Heart left ventricle (tissue), 16 donors: ENCODE results near the gene SELP. TPM values are rescaled to one million over a fixed set of nuclear protein-coding genes. Genes with fewer than 3 reads are reported as not detected.
A peak's percentile ranks its signal among the peaks of the same experiment; 100 is the strongest.
"Not testable (repeated sequence)": the region's sequence is repeated elsewhere in the genome, so short reads cannot be mapped to it uniquely, and the experiment has no call there.

Source experiments
- ATAC-seq, 4 donors: fragments of 200-7000 bp; cut with Tn5 transposase; one replicate each; pipeline ENCODE4 v1.9.1; 2020 to 2022; ENCODE audit warnings: moderate library complexity in 4 of 4, mild to moderate bottlenecking in 3 of 4, moderate number of reproducible peaks in 1 of 4
- DNase-seq, 5 donors: peaks; one replicate each; pipeline ENCODE4 v3.0.0-alpha.2; 2020
- H3K27ac ChIP-seq, 12 donors: fragments of 200-600 bp; sonication (generic) in 4 of 12; one replicate each; pipeline versions ENCODE4 v1.5.0 to v1.8.0; 2016 to 2022; ENCODE audit warnings: mild to moderate bottlenecking in 2 of 12
- H3K27me3 ChIP-seq, 9 donors: fragments of 200-600 bp; sonication (generic) in 2 of 9; one replicate each; pipeline versions ENCODE4 v1.5.1 to v1.8.0; 2016 to 2022; ENCODE audit warnings: mild to moderate bottlenecking in 3 of 9
- H3K36me3 ChIP-seq, 9 donors: fragments of 200-600 bp; sonication (generic) in 2 of 9; one replicate each; pipeline versions ENCODE4 v1.5.0 to v1.8.0; 2018 to 2022; ENCODE audit warnings: mild to moderate bottlenecking in 2 of 9
- H3K4me1 ChIP-seq, 12 donors: fragments of 200-600 bp; sonication (generic) in 4 of 12; one replicate each; pipeline versions ENCODE4 v1.5.0 to v1.8.0; 2016 to 2022; ENCODE audit warnings: mild to moderate bottlenecking in 3 of 12
- H3K4me3 ChIP-seq, 12 donors: fragments of 200-600 bp; sonication (generic) in 4 of 12; one replicate each; pipeline versions ENCODE4 v1.5.0 to v1.8.0; 2017 to 2022; ENCODE audit warnings: mild to moderate bottlenecking in 9 of 12, moderate library complexity in 4 of 12
- H3K9me3 ChIP-seq, 12 donors: fragments of 200-600 bp; sonication (generic) in 4 of 12; one replicate each; pipeline versions ENCODE4 v1.5.0 to v1.8.0; 2016 to 2022; ENCODE audit warnings: mild to moderate bottlenecking in 1 of 12
- POLR2A ChIP-seq, 2 donors: fragments of 450-650 bp; IDR thresholded peaks; one replicate each; pipeline ENCODE4 v1.6.1; 2017; ENCODE audit warnings: antibody characterized with exemption in 2 of 2, mild to moderate bottlenecking in 2 of 2, moderate library complexity in 2 of 2
- WGBS, 4 donors: extraction: QIAGEN DNeasy Blood & Tissue Kit in 2 of 4; methylation state at CpG; one replicate each; pipeline versions ENCODE4 v1.1.5 to v1.1.7; 2013 to 2018; 5-methylcytosine and 5-hydroxymethylcytosine counted together
- intact Hi-C, 10 donors: fragments of 100-400 bp; cut with DNase I; formaldehyde crosslinking; loops; one replicate each; pipeline versions ENCODE4 v1.11.1 to v1.14.2; 2022
- polyA plus RNA-seq, 2 donors: library from polyadenylated mRNA; stranded (reverse); fragments of 200-250 nt; gene quantifications; one replicate each; pipeline ENCODE4 v1.2.3, GENCODE V29; 2013
- total RNA-seq, 9 donors: library from RNA; depleted of rRNA in 2 of 9; stranded (reverse); fragments of >200 nt in 2 of 9; fragmentation: NEBNext Ultra II Directional in 3 of 9; extraction: Animal tissue kit (Norgen Biotek cat#: 25700) in 3 of 9; gene quantifications; one replicate each; pipeline versions ENCODE4 v1.1.0 to v1.2.4, GENCODE V29; 2016 to 2023
- TF ChIP-seq, protein P1 (sequence below), 12 donors: fragments of 200-600 bp; sonication (generic) in 4 of 12; IDR thresholded peaks; one replicate each; pipeline versions ENCODE4 v1.5.0 to v1.8.0; 2018 to 2022; ENCODE audit warnings: antibody characterized with exemption in 12 of 12, mild to moderate bottlenecking in 5 of 12
- donor health status: ischemic (EF 13 %, LVEDD 7.1; RV severe dilation, severe dysfunction).
- donor health status: healthy with polysubstance abuse.
- donor health status: DM: no; HTN: yes; CAD: no.
- donor health status: DM: no; HTN: no; CAD: no.
- donor health status: ischemic (EF 25% LVEDD 6.9; RV normal size, moderate dysfunction).
- donor health status: ischemic (EF 25% LVEDD 5.7; RV mildly dilated, moderate dysfunction).
- donor health status: healthy.
- donor health status: DM: yes; HTN: yes; CAD: no.
- donor health status: ischemic (EF 35%, LVEDD 5.7; RV mildly dilated, moderate dysfunction).
- donor health status: nonischemic (EF 11% LVEDD 7.7; RV severe dilation, severe dysfunction).
- donor health status: DM: yes; HTN: yes; CAD: no.
- donor health status: PGD.
- donor health status: ischemic (EF 29% LVEDD 5.4; RV normal size, mild dysfunction).
- donor health status: nonischemic (EF 23%, LVEDD 6.1; RV moderate dilation, normal function).

SELP gene
- total and polyA plus RNA-seq, 11 donors, result 1.1 to 9.7 (median 5.1) TPM

GRCh38 chr1:169667227-169667639 is 37.3 kb upstream of the SELP start:
- H3K27ac ChIP-seq, result peak overlapping the region in 1 of 12 donors; percentile 76
- 60 to 77% (median 67%) methylated on average over 2 of the region's 2 CpGs for WGBS, 4 donors
- intact Hi-C loops, DNase-seq, ATAC-seq, H3K36me3 ChIP-seq, H3K27me3 ChIP-seq, H3K9me3 ChIP-seq: not testable (repeated sequence)
- H3K4me3 ChIP-seq, result peak overlapping the region in 1 of 12 donors; percentile 20
- peaks cover 0 to 14% (median 0%) of the 10 kb centered on the region in 12 donors for H3K4me1 ChIP-seq

DNA sequence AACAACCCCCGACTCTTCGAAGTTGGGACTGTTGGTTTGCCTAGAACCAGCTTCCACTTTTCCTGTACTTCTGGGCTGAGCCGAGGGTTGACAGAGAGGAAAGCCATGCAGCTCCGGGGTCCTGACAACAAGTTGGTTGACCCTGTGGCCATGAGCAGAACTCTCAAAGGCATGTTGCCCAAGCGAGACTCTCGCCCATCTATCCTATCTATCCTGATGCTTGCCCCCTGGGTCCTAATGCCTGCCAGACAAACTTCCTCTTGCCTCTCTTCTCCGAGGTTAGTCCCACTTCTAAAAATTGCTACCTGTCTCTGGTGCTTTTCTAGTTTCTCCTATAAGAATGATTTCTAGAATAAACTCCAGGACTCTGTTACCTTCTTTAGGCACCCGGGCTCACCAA is 32.8 kb upstream of the SELP start:
- H3K27ac ChIP-seq, H3K4me3 ChIP-seq, H3K9me3 ChIP-seq, DNase-seq, H3K36me3 ChIP-seq, intact Hi-C loops, H3K27me3 ChIP-seq, ATAC-seq: not testable (repeated sequence)
- whole genome bisulfite sequencing, 4 donors, result 69 to 73% (median 71%) methylated on average over 8 of the region's 8 CpGs
- peaks cover 0 to 16% (median 0%) of the 10 kb centered on the region in 12 donors for H3K4me1 ChIP-seq

- H3K27ac ChIP-seq, H3K36me3 ChIP-seq, ATAC-seq, H3K9me3 ChIP-seq, intact Hi-C loops, H3K27me3 ChIP-seq, DNase-seq, H3K4me3 ChIP-seq: not testable (repeated sequence)
- WGBS, 4 donors, result 90 to 97% (median 96%) methylated on average over 13 to 16 of the region's 16 CpGs
- peaks cover 0 to 13% (median 0%) of the 10 kb centered on the region in 12 donors for H3K4me1 ChIP-seq
Measured at GRCh38 chr1:169661066-169661465, 31.1 kb upstream of the SELP start.

GRCh38 chr1:169658777-169659176 is 28.9 kb upstream of the SELP start:
- H3K4me1 ChIP-seq, result peaks cover 0 to 13% (median 0%) of the 10 kb centered on the region in 12 donors
- H3K27ac ChIP-seq, DNase-seq, intact Hi-C loops, ATAC-seq, H3K27me3 ChIP-seq, H3K36me3 ChIP-seq, H3K9me3 ChIP-seq, H3K4me3 ChIP-seq: not testable (repeated sequence)

- WGBS, 4 donors, result 81 to 96% (median 92%) methylated on average over 2 of the region's 2 CpGs
- intact Hi-C loops, result no loop called here
- no peak overlapping the region for H3K4me3 ChIP-seq
Measured at GRCh38 chr1:169653873-169654272, 23.9 kb upstream of the SELP start.

DNA sequence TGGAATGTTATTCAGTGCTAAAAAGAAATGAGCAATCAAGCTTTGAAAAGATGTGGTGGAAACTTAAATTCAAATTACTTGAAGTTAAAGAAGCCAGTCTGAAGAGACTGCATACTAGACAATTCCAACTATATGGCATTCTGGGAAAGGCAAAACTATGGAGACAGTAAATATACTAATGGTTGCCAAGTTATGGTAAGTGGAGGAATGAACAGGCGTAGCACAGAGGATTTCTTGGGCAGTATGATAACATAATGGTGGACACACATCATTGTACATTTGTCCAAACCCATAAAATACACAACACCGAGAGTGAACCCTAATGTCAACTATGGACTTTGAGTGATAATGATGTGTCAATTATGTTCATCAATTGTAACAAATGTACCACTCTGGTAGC is 21.1 kb upstream of the SELP start:
- ATAC-seq, result no peak
- Histone ChIP-seq H3K4me3 (no peak overlapping the region), H3K27ac (no peak overlapping the region), H3K4me1 (no peaks in the 10 kb centered on the region), H3K9me3 (no peaks in the 10 kb centered on the region), H3K36me3 (no peaks in the 10 kb centered on the region), H3K27me3 (peaks cover 0 to 20% (median 0%) of the 10 kb centered on the region in 9 donors)
- 81 to 89% (median 85%) methylated on average over 2 of the region's 2 CpGs for WGBS, 4 donors
- no peak for DNase-seq
- no peak for TF ChIP-seq POLR2A (IDR thresholded peaks at IDR 0.05)
- TF ChIP-seq, protein P1, sequence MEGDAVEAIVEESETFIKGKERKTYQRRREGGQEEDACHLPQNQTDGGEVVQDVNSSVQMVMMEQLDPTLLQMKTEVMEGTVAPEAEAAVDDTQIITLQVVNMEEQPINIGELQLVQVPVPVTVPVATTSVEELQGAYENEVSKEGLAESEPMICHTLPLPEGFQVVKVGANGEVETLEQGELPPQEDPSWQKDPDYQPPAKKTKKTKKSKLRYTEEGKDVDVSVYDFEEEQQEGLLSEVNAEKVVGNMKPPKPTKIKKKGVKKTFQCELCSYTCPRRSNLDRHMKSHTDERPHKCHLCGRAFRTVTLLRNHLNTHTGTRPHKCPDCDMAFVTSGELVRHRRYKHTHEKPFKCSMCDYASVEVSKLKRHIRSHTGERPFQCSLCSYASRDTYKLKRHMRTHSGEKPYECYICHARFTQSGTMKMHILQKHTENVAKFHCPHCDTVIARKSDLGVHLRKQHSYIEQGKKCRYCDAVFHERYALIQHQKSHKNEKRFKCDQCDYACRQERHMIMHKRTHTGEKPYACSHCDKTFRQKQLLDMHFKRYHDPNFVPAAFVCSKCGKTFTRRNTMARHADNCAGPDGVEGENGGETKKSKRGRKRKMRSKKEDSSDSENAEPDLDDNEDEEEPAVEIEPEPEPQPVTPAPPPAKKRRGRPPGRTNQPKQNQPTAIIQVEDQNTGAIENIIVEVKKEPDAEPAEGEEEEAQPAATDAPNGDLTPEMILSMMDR (IDR thresholded peaks at IDR 0.05), result no peak
- intact Hi-C loops, result no loop called here

More at GRCh38 chr1:169653873-169654272, 23.9 kb upstream of the SELP start:
- ATAC-seq (no peak), DNase-seq (no peak)
- Histone ChIP-seq H3K36me3 (no peaks in the 10 kb centered on the region), H3K27ac (no peak overlapping the region), H3K9me3 (peaks cover 0 to 5% (median 0%) of the 10 kb centered on the region in 12 donors), H3K27me3 (peaks cover 0 to 19% (median 0%) of the 10 kb centered on the region in 9 donors), H3K4me1 (peaks cover 0 to 13% (median 0%) of the 10 kb centered on the region in 12 donors)
- TF ChIP-seq, protein P1 (IDR thresholded peaks at IDR 0.05), result no peak
- TF ChIP-seq POLR2A (IDR thresholded peaks at IDR 0.05), result no peak
